Vagina (tissue), 2 donors: ENCODE results near the gene KMT2E. TPM values are rescaled to one million over a fixed set of nuclear protein-coding genes. Genes with fewer than 3 reads are reported as not detected.
A peak's percentile ranks its signal among the peaks of the same experiment; 100 is the strongest.

ENCODE experiments used
- DNase-seq, 2 donors: peaks; one replicate each; pipeline ENCODE4 v3.0.0-alpha.2; 2017; ENCODE audit errors: extremely low spot score in 2 of 2
- H3K27ac ChIP-seq: fragments of 200-600 bp; sonication (generic); one replicate; pipeline ENCODE4 v1.5.1; 2019
- H3K27me3 ChIP-seq: fragments of 200-600 bp; sonication (generic); one replicate; pipeline ENCODE4 v1.5.1; 2019
- H3K36me3 ChIP-seq, 2 donors: fragments of 200-600 bp; sonication (generic); one replicate each; pipeline ENCODE4 v1.5.1; 2017 to 2019
- H3K4me1 ChIP-seq: fragments of 200-600 bp; sonication (generic); one replicate; pipeline ENCODE4 v1.5.1; 2019
- H3K4me3 ChIP-seq, 2 donors: fragments of 200-600 bp; sonication (generic); 1 replicate in 1 of 2; 2 replicates in 1 of 2; pipeline ENCODE4 v1.5.1; 2016 to 2019
- H3K9me3 ChIP-seq: fragments of 200-600 bp; sonication (generic); one replicate; pipeline ENCODE4 v1.5.1; 2019
- CTCF ChIP-seq, 3 experiments: fragments of 450-650 bp in 2 of 3; fragments of 200-600 bp in 1 of 3; sonication (generic) in 1 of 3; IDR thresholded peaks; one replicate each; pipeline ENCODE4 v1.5.1; 2017 to 2019; ENCODE audit warnings: antibody characterized with exemption in 3 of 3, mild to moderate bottlenecking in 2 of 3, moderate library complexity in 2 of 3
- POLR2A ChIP-seq, 2 donors: fragments of 450-650 bp; IDR thresholded peaks; one replicate each; pipeline ENCODE4 v1.6.1; 2017; ENCODE audit warnings: antibody characterized with exemption in 2 of 2, mild to moderate bottlenecking in 2 of 2, moderate library complexity in 2 of 2
- POLR2AphosphoS5 ChIP-seq, 2 donors: sonication (generic); formaldehyde crosslinking; IDR thresholded peaks; one replicate each; pipeline ENCODE4 v1.9.0; 2017; ENCODE audit warnings: antibody characterized with exemption in 2 of 2, mild to moderate bottlenecking in 2 of 2, low read depth in 1 of 2; ENCODE audit not compliant: insufficient read depth in 1 of 2
- intact Hi-C: fragments of 100-400 bp; cut with DNase I; formaldehyde crosslinking; loops from one replicate; pipeline ENCODE4 v1.15.1; 2023
- total RNA-seq: library from RNA; depleted of rRNA; stranded (reverse); fragments of >200 nt; gene quantifications from one replicate; pipeline ENCODE4 v1.2.3, GENCODE V29; 2016

Gene KMT2E
- total RNA-seq, 1 donor from 2014 or later, result 98.7 TPM

- Histone ChIP-seq H3K27me3 (no peaks in the 10 kb centered on the region), H3K9me3 (no peaks in the 10 kb centered on the region), H3K4me1 (peaks cover 85% of the 10 kb centered on the region), H3K4me3 (no peak overlapping the region), H3K27ac (peak overlapping the region; percentile 80), H3K36me3 (no peaks in the 10 kb centered on the region)
- no peak for TF ChIP-seq POLR2A (IDR thresholded peaks at IDR 0.05)
- TF ChIP-seq POLR2AphosphoS5 (IDR thresholded peaks at IDR 0.05; ENCODE audit: insufficient read depth in 1 of 2, low read depth in 1 of 2), result no peak
- TF ChIP-seq CTCF (IDR thresholded peaks at IDR 0.05), result no peak
- DNase-seq, result no peak
- intact Hi-C loops, result loop anchor here (5.0 kb wide), 1 partner anchor 37 kb away; no protein-coding TSS in a partner anchor
Observed at GRCh38 chr7:104980440-104980839, 33.6 kb upstream of the KMT2E start.

GRCh38 chr7:104980841-104981671, 32.9 kb upstream of the KMT2E start:
- intact Hi-C loops, result loop anchor here (5.0 kb wide), 1 partner anchor 36 kb away; no protein-coding TSS in a partner anchor
- H3K27ac ChIP-seq, result peak overlapping the region; percentile 97
- H3K9me3 ChIP-seq, result no peaks in the 10 kb centered on the region

GRCh38 chr7:104981672-104982037, 32.4 kb upstream of the KMT2E start:
- TF ChIP-seq POLR2AphosphoS5 (IDR thresholded peaks at IDR 0.05; ENCODE audit: insufficient read depth in 1 of 2, low read depth in 1 of 2), result no peak
- no peak for TF ChIP-seq CTCF (IDR thresholded peaks at IDR 0.05)
- no peak for TF ChIP-seq POLR2A (IDR thresholded peaks at IDR 0.05)
- H3K27ac ChIP-seq, result peak overlapping the region; percentile 97
- no peak overlapping the region for H3K4me3 ChIP-seq
- H3K4me1 ChIP-seq, result peaks cover 85% of the 10 kb centered on the region
- intact Hi-C loops, result loop anchor here (5.0 kb wide), 1 partner anchor 36 kb away; no protein-coding TSS in a partner anchor
- no peaks in the 10 kb centered on the region for H3K27me3 ChIP-seq
- DNase-seq, result no peak
- no peaks in the 10 kb centered on the region for H3K9me3 ChIP-seq
- H3K36me3 ChIP-seq, result no peaks in the 10 kb centered on the region

More at GRCh38 chr7:104980841-104981671, 32.9 kb upstream of the KMT2E start:
- no peak overlapping the region for H3K4me3 ChIP-seq
- H3K36me3 ChIP-seq, result no peaks in the 10 kb centered on the region
- no peak for DNase-seq
- H3K27me3 ChIP-seq, result no peaks in the 10 kb centered on the region
- TF ChIP-seq POLR2A (IDR thresholded peaks at IDR 0.05), result no peak
- TF ChIP-seq CTCF (IDR thresholded peaks at IDR 0.05), result peak in 2 of 3 experiments; percentile 75 to 81
- no peak for TF ChIP-seq POLR2AphosphoS5 (IDR thresholded peaks at IDR 0.05; ENCODE audit: insufficient read depth in 1 of 2, low read depth in 1 of 2)
- peaks cover 85% of the 10 kb centered on the region for H3K4me1 ChIP-seq

- DNase-seq, result no peak
- Histone ChIP-seq H3K27me3 (no peaks in the 10 kb centered on the region), H3K4me3 (peak overlapping the region; percentile 57 to 66), H3K9me3 (no peaks in the 10 kb centered on the region), H3K27ac (peak overlapping the region; percentile 97), H3K4me1 (peaks cover 85% of the 10 kb centered on the region), H3K36me3 (no peaks in the 10 kb centered on the region)
- intact Hi-C loops, result loop anchor here (5.0 kb wide), 1 partner anchor 35 kb away; no protein-coding TSS in a partner anchor
- TF ChIP-seq POLR2AphosphoS5 (IDR thresholded peaks at IDR 0.05; ENCODE audit: insufficient read depth in 1 of 2, low read depth in 1 of 2), result peak in 1 of 2 donors; percentile 9
- TF ChIP-seq POLR2A (IDR thresholded peaks at IDR 0.05), result no peak
- no peak for TF ChIP-seq CTCF (IDR thresholded peaks at IDR 0.05)
Observed at GRCh38 chr7:104982308-104983075, 31.5 kb upstream of the KMT2E start.
